NCI-H1417 treated with DMSO at 0.1 percent for 48 hours (cell line): Measurements from ENCODE around the gene IL17C.

Source experiments
- DNase-seq: peaks from one replicate; lab custom pipeline; 2025; lab: John Stamatoyannopoulos, UW

IL17C gene

DNA sequence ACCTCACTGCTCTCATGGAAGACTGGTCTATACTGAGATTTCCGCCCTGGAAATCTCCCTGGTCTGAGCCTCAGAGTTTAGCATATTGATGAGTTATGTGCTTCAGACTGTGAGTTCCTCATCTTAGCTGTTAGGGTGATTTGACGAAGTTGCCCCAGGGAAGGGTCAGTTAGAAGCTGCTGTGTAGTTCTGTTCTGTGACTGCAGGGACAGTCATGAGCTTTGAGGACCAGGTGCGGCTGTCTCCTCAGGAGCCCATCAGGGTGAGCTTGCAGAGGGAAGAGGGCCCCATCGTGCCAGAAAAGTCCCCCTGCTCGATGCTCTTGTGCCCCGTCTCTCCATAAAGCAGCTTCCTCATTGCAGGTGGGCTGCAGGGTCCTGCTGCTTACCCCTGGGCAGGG is 28.3 kb upstream of the IL17C start:
- no peak for DNase-seq

GRCh38 chr16:88610909-88611812 is 27.2 kb upstream of the IL17C start:
- DNase-seq = no peak

GRCh38 chr16:88613293-88613692 is 25.1 kb upstream of the IL17C start:
- no peak for DNase-seq

DNA sequence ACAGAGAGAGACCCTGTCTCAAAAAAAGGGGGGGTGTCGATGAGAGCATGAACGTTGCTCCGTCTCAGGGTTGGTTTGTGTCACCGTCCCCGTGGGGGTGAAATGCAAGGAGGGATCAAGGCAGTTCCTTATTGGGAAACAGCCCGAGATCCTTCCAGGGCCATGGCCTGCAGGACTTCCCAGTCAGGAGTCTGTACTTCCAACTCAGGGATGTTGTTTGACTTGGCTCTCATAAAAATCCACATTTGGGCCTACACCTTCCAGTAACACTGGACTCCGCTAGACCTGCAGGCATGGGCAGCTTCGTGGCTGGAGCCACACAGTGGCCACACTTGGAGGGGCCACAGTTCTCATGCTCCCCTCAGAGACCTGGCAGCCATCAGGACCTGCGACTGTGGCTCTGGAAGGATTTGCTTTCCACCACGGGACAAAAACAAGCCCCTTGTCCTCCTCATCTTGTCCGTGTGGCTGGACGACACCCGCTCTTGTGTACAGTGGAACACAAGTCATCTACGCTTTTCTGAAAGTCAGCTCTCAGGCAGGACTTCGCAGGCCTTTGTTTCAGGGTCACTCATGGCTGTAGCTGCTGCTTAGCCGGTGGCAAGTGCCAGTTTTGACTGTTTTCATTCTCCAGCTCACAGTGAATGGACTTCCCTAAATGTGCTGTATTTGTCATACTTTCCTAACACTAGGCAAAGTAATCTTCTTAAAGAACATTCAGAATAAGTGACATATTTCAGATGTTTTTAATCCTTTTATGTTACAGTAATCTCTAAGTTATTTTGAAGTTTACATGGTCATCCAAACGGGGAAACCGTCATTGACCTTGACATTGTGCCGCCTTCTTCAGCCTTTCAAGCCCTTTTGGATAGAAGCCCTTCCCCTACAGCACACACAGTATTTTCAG is 24.2 kb upstream of the IL17C start:
- DNase-seq = no peak

DNA sequence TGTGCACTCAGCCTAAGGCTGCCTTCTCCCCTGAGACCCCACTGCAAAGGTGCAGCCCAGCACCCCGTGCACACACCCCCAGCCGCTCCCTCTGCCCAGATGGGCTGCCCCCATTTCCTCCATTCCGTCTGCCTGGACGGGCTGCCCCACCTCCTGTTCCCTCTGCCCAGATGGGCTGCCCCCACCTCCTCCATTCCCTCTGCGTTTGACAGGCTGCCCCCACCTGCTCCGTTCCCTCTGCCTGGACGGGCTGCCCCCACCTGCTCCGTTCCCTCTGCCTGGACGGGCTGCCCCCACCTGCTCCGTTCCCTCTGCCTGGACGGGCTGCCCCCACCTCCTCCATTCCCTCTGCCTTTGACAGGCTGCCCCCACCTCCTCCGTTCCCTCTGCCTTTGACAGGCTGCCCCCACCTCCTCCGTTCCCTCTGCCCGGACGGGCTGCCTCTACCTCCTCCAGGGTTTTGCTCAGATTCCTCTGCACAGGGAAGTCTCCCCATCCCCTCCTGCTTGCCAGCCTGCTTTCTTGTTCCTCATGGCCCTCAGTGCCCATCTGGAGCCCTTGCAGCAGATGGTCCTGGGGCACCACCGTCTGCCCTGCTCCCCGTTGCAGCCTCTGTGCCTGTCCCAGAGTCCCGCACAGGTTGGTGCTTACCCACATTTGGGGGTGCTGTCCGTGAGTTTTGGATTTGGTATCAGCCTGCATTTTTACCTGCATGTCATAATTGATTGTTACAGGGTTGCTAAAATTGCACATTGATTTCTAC is 23.4 kb upstream of the IL17C start:
- DNase-seq = no peak

DNA sequence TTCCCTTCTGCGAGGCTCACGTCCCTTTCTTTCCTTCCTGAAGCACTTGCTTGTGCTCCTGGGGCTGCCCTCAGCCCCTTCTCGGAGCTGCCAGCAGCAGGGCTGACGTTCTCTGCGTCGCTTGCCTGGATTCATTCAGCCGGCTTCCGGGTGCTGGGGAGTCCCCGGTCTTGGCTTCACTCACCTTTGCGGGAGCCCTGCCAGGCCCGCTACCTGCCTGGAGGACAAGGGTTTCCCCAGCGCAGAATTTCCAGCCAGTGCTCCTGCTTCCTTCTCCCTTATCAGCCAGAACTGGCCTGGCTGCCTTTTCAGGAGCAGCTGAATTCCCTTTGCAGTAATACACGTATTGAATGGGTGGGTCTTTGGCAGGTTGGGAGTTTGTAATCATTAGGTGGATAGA is 22.1 kb upstream of the IL17C start:
- DNase-seq = no peak

DNA sequence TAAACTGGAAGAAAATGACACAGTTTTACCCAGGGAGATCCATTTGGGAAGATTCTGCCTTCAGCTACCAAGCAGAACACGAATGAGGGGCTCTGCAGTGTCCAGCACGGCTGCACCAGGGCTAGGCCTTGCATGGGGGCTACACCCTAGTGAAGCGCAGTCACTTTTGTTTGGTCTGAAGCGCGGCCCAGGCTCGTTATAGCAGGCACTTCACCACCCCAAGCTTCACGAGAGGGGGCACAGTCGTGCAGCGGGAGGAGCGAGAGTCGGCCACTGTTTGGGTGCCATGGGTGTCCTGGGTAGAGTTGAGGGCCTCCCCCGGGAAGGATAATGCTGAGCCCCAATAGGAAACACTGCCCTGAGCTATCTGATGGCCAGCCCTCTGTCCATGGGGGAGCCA is 21.6 kb upstream of the IL17C start:
- DNase-seq = no peak

DNA sequence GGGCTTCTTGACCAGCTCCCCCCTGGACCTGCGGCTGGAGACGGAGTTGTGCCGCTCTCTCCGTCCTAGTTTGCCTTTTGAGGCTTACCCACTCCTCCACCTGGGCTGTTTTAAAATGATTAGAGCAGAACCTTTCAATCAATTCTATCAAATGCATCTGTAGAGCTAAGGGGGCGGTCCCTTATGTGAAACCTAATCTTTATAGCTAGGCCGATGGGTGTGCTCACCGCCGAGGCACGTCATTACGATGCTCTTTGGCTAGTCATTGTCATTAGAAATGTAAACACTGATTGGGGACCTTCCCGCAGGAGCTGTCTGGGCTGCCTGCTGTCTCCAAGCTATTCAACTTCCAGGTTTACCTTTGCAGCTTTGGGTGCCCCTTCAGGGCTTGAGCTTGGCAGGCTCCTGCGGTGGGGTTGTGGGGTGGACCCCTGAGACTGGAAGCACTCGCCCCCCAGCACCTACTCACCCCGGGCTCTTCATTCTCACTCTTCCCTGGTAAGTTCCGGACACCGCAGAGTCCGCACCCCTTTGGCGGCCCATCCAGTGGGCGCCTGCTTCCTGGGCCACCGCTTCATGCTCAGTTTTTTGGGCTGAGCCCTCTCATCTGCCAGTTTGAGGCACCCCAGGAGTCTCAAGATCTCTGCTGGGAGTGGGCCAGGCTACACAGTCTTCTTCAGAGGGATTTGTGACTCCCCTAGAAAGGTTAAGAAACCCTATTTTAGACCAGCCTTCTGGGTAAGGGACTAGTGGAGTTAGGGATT is 20.9 kb upstream of the IL17C start:
- DNase-seq = no peak

- DNase-seq = no peak
Measured at GRCh38 chr16:88618182-88618955, 20.0 kb upstream of the IL17C start.

DNA sequence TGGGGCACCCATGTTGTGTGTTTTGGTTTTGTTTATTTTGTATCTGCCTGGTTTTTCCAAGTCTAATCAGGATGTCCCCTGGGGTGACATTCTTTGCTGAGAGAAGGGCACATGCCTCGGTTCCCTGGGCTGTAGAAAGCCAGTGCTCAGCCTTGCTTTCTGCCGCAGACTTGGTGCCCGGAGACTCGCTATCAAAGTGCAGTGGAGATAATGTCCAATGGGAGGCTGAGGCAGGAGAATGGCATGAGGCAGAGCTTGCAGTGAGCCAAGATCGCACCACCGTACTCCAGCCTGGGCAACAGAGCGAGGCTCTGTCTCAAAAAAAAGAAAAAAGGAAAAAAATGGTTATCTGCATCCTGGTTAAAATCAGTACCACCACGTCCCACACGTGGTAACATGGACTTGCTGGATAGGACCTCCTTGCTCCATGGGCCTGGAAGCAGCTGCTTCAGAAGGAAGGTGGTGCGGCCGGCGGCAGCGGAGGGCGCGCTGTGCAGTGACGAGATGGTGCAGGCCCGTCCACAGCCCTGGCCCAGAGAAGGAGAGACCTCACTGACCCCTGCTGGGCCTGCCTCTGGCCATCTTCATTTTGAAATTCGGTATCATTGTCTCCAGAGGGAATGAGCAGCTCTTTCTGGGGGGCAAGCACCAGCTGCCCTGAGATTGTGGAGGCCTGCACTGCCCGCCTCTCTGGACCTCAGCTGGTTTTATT is 19.3 kb upstream of the IL17C start:
- no peak for DNase-seq

DNA sequence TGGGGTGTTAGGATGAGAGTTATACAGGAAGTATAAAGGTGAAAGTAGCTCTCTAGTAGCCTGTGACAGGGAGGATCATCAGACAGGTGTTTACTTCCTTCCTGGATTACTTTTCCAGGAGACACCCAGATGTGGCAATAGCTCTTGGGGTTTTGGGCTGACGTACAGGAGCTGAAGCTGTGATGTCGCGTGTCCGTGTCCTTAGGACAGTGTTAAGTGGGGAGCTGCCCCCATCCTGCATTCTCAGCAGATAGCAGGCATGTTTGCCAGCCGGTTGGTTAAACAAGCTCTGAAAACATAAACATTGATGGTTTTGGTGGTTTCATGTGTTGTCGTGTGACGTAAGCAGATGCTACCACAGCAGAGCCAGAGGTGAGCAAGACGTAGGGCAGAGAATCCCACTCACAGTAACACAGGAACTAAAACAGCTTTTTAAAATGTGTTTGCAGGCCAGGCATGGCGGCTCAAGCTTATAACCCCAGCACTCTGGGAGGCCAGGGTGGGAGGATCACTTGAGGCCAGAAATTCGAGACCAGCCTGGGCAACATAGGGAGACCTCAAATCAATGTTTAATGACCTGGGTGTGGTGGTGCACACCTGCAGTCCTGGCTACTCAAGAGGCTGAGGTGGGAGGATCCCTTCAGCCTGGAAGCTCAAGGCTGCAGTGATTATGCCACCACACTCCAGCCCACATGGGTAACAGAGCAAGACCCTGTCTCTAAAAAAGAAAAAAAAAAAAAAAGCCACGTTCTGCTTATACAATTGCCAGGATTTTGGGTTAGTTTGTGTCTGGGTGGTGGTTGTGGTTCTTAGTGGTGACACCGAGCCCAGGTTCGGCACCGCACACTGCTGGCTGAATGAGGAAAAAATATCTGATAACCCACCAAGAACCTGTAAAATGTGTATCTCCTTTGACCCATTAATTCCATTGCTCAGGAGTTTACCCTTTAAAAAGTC is 18.2 kb upstream of the IL17C start:
- no peak for DNase-seq

GRCh38 chr16:88622125-88622524 is 16.2 kb upstream of the IL17C start:
- no peak for DNase-seq

GRCh38 chr16:88622866-88623265 is 15.5 kb upstream of the IL17C start:
- DNase-seq = no peak

GRCh38 chr16:88623858-88624257 is 14.5 kb upstream of the IL17C start:
- DNase-seq = no peak

DNA sequence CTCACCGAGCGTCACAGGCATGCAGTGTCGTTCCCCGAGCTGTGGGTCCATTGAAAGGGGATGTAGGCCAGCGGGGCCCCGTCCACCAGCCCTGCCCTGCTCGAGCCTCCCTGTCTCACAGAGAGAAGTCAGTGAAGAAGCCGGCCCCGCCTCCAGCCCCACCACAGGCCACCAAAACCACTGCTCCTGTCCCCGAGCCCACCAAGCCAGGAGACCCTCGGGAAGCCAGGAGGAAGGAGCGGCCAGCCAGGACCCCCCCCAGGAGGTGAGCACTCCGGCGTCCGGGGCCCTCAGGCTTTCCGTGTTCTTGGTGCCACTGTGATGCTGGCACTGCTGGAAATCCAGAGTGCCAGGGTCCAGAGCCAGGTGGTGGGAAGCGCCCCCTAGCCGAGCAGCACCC is 13.9 kb upstream of the IL17C start:
- no peak for DNase-seq

- DNase-seq = no peak
Measured at GRCh38 chr16:88624977-88625576, 13.3 kb upstream of the IL17C start.

DNA sequence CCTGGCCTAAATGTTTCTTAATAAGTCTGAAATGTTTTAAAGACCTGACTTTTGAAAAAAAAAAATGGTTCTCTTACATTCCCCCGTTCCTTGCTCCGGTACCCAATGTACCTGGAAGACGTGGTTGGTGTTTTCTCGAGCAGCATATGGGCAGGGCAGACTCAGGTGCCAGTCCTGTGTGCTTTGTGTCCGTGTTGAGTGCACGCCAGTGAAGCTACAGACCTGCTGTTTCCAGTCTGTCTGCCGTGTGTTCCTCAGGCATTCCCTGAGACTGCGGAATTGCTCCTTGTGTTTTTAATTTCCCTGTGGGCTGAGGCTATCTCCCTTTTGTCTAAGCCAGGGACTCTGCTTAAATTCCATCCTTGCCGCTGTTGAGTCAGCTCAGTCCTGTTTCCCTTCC is 11.7 kb upstream of the IL17C start:
- DNase-seq = no peak
